HG03095 (cell line): ENCODE results near the gene DCN.

Source experiments
- ATAC-seq: cut with Tn5 transposase; IDR thresholded peaks from one replicate; pipeline ENCODE4 v1.9.1; 2021; ENCODE audit warnings: moderate library complexity; ENCODE audit not compliant: unreplicated experiment

The DCN gene

GRCh38 chr12:91188778-91189177 is 6.2 kb upstream of the DCN start:
- ATAC-seq, result no peak

- ATAC-seq, result no peak
These were observed 3.5 kb upstream of the DCN start for GRCh38 chr12:91186156-91186555.

GRCh38 chr12:91185421-91185820 is 2.8 kb upstream of the DCN start:
- ATAC-seq, result no peak

GRCh38 chr12:91183551-91183950 is 934 bp upstream of the DCN start:
- ATAC-seq, result no peak

GRCh38 chr12:91180582-91181395 is 1.8 kb downstream of the DCN start:
- no peak for ATAC-seq

- no peak for ATAC-seq
These were observed 2.6 kb downstream of the DCN start for GRCh38 chr12:91179966-91180561.

- no peak for ATAC-seq
These were observed 3.3 kb downstream of the DCN start for GRCh38 chr12:91179315-91179714.

GRCh38 chr12:91178781-91179180 is 3.8 kb downstream of the DCN start:
- ATAC-seq, result no peak

GRCh38 chr12:91178139-91178561 is 4.5 kb downstream of the DCN start:
- ATAC-seq, result no peak

GRCh38 chr12:91177381-91177780 is 5.2 kb downstream of the DCN start:
- ATAC-seq, result no peak

GRCh38 chr12:91176915-91177314 is 5.7 kb downstream of the DCN start:
- ATAC-seq, result no peak

- ATAC-seq, result no peak
These were observed 6.3 kb downstream of the DCN start for GRCh38 chr12:91176358-91176757.

- ATAC-seq, result no peak
These were observed 9.5 kb downstream of the DCN start for GRCh38 chr12:91173124-91173523.

- no peak for ATAC-seq
These were observed 10.5 kb downstream of the DCN start for GRCh38 chr12:91172096-91172495.

- ATAC-seq, result no peak
These were observed 11.1 kb downstream of the DCN start for GRCh38 chr12:91171476-91171875.

GRCh38 chr12:91163116-91163515 is 19.5 kb downstream of the DCN start:
- ATAC-seq, result no peak

GRCh38 chr12:91161009-91161408 is 21.6 kb downstream of the DCN start:
- no peak for ATAC-seq

GRCh38 chr12:91155990-91156389 is 26.6 kb downstream of the DCN start:
- no peak for ATAC-seq

GRCh38 chr12:91154131-91154530 is 28.5 kb downstream of the DCN start:
- ATAC-seq, result no peak

GRCh38 chr12:91144053-91144452 is 38.6 kb downstream of the DCN start:
- no peak for ATAC-seq

GRCh38 chr12:91143206-91143605 is 39.4 kb downstream of the DCN start:
- no peak for ATAC-seq

- ATAC-seq, result no peak
These were observed 40.4 kb downstream of the DCN start for GRCh38 chr12:91142221-91142631.
